NCI-H524 (cell line): Measurements from ENCODE around the gene MSMO1.

Experiments
- DNase-seq, 2 experiments: peaks; one replicate each; lab custom pipeline; 2025; lab: John Stamatoyannopoulos, UW

The MSMO1 gene

DNA sequence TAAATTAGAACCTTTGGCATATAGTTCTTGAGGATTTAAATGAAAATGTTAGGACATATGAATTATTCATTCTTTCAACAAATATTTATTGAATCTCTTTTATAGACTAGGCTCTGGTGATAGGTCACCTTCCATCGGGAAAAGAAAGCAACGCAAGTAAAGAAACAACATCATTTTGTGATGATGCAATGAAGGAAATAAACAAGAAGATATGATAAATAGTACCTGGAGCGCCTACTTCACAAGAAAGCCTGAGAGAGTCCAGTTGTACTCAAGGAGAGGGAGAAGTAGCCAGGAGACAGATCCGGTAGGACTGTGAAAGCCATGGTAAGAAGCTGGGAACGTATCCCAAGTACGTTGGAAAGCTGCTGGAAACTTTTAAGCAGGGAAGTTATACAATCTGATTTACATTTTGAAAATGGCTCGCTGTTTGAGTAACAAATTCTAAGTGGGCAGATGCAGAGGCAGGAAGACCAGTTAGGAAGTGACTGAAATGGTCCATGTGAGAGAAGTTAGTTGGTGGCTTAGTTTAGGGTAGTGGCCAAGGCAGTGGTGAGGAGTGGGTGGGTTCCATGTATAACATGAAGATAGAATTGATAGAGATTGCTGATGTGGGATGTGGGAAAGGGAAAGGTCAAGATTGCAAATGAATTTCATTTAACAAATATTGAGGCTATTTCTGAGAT is 33.7 kb downstream of the MSMO1 start:
- DNase-seq = no peak

DNA sequence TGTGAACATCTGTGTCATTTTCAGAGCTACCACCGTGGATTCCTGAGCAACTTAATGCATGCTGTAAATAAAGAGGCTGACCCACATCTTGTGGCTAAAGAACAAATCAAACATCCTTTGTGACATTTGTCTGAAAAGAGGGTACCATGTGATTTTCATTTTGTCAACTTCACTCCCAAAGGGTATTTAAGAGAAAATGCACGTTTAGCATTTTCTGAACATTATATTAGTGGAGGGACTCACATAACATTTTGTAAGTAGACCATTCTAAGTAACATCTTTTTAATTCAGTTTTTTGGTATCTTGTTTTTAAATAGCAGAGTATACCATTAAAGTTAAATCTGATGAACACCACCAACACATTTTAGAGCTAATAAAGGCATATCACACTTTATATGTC is 34.3 kb downstream of the MSMO1 start:
- no peak for DNase-seq

DNA sequence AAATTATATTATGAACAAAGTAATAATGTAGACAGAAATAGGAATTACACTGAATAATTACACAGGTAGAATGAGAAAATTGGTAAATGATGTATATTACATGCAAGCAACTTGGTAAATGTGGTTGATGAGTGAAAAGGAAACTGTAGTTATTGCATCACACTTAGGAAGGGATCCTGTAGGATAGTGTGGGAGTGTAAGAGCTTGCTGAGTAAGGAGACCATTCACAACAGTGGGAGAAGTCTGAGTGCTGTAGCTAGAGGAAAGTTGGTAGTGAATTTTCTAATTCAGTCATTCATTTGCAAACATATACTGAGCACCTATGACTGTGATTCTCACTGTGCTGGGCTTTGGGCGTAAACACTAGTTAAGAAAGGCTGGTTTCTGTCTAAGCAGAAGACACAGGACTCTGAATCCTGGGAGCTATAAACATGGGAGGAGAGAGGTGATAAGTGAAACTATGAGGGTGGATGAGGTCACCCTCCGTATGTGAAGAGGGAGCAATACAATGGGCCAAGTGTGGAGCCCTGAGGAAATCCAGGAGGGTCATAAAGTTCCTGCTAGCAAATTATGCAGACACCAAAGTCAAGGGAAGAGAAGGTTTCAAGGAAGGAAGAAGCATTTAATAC is 37.1 kb downstream of the MSMO1 start:
- DNase-seq = no peak

DNA sequence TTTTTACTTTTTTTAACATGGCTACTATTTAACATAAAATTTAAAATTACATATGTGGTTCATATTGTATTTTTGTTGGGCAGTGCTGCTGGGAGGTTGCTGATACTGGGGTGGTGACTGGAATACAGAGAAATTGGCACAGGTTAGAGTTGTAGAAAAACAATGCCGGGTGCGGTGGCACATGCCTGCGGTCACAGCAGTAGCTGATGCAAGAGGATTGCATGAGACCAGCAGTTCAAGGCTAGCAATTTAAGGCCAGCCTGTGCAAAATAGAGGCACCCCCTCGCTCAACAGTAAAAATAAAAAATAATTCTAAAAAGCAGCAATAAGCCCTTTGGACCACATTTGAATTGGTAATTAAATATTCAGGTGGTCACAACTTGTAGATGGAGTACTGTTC is 39.6 kb downstream of the MSMO1 start:
- no peak for DNase-seq

DNA sequence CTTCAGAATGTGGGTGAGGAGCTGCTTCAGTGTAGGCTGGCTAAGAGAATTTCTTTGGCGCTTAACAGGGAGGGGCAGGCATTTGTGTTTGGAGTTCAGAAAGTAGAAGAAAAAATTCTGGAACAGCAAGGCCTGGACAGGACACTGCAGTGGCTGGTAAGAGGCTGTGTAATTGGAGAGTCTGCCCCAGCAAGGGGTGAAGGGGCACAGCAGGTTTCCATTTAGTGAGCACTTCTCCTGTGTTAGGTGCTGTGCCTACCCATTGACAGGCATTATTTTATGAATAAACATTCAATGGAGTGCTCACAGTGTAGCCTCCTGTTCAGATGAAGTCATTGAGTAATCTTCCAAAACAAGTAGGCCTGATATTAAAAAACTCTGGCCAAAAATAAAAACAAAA is 40.6 kb downstream of the MSMO1 start:
- no peak for DNase-seq

DNA sequence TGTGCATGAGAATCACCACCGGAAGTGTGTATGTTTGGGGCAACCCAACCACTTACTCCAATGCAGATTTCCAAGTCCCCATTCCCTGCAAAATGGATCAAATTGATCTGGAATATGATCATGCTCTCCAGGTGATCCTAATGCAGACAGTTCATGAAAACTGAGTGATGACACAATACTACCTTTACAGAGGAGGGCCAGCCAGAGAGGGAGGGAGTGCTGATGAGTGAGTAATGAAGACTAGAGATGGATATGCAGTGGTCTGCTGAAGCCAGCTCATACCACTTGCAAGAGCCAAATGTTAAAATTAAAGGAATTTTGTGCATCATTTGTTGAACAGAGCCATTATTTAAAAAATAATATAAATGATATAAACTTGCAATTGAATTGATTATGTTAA is 41.1 kb downstream of the MSMO1 start:
- DNase-seq = no peak

DNA sequence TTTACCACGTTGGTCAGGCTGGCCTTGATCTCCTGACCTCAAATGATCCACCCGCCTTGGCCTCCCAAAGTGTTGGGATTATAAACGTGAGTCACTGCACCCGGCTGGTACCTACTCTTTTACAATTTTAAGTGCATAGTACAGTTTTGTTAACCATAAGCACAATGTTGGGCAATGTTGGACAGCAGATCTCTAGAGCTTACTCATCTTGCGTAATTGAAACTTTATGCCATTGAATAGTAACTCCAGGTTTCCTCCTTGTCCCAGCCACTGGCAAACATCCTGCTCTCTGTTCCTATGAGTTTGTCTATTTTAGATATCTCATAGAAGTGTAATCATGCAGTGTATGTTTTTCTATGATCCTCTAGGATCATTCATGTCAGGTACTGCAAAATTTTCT is 42.1 kb downstream of the MSMO1 start:
- no peak for DNase-seq

DNA sequence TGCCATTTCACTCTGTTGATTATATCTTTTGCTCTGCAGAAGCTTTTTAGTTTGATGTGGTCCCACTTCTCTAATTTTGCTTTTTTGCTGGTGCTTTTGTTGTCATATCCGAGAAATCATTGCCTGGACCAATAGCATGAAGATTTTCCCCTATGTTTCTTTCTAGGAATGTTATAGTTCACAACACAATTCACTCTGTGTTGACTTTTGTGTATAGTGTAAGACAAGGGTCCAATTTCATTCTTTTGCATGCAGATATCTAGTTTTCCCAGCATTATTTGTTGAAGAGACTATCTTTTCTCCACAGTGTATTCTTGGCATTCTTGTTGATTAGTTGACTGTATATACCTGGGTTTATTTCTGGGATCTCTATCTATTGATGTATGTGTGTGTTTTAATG is 43.1 kb downstream of the MSMO1 start:
- no peak for DNase-seq

DNA sequence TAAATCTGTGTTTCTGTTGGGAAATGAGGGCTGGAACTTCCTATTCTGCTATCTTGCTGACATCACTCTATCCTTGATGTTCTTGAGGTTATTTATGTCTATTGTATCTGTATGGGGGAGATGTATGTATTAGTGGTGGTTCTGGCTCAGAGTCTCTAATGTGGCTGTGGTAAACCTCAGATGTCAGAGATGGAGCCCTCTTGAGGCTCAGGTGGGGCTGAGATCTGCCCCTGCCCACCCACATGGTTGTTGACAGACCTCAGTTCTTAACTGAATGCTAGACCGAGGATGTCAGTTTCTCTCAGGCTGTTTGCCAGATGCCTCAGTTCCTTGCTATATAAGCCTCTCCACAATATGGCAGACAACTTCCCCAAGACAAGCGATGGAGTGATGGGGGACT is 48.0 kb downstream of the MSMO1 start:
- no peak for DNase-seq

DNA sequence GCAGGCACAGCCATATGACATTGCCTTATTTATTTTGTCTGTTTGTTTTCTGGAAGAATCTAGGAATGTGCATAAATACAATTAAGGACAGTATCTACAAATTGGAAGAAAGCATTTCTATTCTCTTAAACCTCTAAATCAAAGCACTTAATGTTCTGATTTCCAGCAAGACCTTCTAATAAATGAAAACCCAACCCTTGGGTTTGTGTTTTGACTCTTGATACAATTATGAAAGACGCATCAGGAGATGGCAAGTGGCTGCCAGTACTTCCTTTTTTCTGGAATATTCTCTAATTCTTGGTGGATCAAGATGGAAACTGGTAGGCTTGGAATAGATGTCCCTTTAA is 50.9 kb downstream of the MSMO1 start:
- no peak for DNase-seq

DNA sequence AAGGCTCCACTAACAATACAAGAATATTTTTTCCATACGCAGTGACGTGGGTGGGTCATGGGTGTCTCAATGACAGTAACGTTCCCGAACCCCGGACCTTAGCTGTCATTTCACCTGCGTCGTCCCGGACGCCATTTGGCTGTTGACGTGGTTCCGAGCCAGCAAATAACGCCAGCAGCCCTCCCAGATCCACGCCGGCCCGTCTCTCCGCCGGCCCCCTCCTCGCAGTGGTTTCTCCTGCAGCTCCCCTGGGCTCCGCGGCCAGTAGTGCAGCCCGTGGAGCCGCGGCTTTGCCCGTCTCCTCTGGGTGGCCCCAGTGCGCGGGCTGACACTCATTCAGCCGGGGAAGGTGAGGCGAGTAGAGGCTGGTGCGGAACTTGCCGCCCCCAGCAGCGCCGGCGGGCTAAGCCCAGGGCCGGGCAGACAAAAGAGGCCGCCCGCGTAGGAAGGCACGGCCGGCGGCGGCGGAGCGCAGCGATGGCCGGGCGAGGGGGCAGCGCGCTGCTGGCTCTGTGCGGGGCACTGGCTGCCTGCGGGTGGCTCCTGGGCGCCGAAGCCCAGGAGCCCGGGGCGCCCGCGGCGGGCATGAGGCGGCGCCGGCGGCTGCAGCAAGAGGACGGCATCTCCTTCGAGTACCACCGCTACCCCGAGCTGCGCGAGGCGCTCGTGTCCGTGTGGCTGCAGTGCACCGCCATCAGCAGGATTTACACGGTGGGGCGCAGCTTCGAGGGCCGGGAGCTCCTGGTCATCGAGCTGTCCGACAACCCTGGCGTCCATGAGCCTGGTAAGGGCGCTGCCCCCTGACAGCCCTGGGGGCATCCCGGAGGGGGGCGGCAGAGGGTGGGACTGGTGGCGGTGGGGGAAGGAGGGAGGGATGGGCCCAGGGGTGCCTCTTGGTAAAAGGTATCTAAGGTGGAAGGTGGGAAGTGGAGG is 51.5 kb downstream of the MSMO1 start, which contains the start of gene CPE:
TSS of gene CPE (plus strand) at position 264 of the 933 bp plus-strand sequence. CDS start at position 478, 214 bp downstream.
- peak; percentile 75 to 79 for DNase-seq

DNA sequence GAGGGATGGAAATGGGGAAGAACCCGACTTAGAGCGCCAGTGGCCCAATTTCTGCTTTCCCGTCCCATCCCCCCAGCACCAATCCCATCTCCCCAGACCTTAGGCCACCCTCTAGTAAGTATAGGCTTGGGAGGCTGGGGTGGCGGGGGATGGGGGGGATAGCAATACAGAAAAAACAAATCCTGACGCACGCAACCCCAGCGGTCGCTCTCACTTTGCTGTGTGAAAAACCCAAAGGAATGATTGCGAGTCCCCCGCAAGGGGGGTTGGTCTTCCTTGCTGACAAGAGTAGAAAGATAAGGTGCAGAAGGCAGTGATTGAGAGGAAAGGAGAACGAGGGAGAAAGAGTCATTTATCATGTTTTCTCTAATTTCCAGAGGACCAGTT is 52.2 kb downstream of the MSMO1 start:
- DNase-seq = peak; percentile 38 to 48

DNA sequence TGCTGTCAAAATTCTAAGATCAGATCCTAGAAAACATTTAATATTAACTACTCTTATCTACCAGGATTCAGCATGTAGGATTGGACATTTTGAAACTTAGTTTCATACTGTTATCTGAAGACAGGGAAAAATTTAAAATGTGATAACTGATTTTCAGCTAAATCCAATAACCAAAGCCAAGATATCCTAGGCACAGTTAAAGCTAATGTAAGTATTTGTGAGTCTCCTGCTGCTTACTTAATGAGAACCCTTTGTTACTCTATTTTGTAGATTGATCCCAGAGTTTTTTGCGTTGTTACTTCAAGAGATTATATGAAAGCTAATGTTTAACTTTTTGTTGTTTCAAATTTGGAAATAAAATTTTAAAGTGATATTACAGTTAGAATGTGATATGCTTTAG is 53.3 kb downstream of the MSMO1 start:
- DNase-seq = no peak

DNA sequence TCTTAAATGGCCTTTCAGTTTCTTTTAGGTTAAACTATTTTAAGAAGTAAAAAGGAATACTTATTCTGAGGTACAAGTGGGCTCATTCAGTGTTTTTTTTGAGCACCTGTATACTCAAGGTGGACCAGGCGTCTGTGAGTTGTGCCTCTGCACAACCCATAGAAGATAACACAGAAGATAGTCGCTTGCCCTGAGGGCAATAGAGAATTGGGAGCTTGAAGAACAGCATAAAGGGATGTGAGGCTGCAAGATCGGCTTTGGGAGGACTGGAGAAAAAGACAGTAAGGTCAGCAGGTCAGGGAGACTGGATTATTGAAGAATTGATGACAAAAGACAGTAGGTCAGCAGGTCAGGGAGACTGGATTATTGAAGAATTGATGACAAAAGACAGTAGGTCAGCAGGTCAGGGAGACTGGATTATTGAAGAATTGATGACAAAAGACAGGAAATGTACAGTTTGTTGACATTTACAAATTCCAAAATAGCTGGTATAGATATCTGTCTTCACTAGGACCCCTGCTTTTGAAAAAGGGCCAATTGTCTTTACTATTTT is 54.4 kb downstream of the MSMO1 start:
- DNase-seq = no peak

DNA sequence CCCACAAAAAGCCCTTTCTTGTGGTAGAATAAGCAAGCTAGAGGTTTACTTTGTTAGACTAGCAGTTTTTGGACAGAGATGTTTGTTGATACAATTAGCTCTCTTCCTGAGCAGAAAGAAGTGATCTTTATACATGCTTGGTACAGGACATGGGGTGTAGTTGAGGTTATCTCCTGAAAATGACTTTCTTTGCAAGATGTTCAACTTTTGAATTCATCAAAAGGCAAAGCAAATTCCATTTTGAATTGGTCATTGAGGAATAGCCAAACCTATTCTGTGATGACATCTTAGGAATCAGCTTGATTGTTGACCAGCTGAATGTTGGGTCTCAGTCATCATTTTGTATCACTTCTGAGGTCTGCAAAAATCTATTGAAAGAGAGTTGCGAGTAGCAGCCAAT is 55.2 kb downstream of the MSMO1 start:
- DNase-seq = no peak

DNA sequence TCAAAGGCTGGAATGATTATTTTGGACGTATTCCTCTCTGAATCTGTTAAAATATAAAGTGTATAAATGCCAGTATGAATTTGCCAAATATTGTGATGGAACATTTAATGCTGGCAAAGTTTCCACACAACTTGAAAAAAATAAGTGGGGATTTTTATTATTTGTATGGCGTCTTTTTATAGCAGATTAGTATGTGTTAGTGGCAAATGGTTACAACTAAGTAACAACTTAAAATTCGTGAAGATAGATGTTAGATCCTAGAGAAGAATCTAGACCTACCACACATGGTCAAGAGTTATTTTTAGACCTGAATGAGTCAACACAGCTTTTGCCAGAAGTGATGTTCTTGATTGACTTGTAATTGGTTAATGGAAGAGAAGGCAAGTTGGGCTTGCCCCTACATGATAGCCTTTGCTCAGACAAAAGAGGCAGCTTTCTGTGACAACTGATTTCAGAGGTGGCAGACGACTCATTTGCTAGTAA is 56.2 kb downstream of the MSMO1 start:
- peak in 1 of 2 experiments; percentile 28 for DNase-seq

DNA sequence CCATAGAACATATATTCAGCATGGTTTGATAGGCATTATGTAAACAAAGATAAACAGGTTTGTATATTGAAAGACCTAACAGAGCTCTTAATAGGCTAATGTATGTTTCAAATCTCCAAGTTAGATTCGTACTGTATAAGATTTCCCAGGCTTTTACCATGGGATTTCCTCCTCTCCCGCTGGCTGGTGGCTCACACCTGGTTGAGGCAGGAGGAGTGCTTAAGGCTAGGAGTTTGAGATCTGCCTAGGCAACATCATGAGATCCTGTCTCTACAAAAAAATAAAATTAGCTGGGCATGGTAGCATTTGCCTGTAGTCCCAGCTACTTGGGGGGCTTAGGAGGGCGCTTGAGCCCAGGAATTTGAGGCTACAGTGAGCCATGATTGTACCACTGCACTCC is 56.7 kb downstream of the MSMO1 start:
- peak in 1 of 2 experiments; percentile 23 for DNase-seq

DNA sequence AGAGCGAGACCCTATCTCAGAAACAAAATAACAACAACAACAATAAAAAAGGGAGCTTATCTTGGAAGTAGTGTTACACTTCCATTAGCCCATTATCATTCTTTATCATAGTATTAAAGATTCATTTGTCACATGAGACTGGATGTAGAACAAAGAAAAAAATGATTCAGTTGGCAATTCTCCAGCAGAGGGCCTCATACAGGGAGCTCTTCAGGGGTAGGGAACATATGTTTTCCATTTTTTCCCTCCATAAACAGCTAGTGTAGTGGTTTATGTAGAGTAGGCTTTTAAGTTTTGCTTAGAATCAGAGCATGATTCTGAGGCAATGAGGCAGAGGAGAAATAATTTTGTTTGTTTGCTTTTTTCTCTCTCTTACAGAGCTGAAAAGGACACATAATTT is 57.1 kb downstream of the MSMO1 start:
- peak; percentile 69 to 75 for DNase-seq

DNA sequence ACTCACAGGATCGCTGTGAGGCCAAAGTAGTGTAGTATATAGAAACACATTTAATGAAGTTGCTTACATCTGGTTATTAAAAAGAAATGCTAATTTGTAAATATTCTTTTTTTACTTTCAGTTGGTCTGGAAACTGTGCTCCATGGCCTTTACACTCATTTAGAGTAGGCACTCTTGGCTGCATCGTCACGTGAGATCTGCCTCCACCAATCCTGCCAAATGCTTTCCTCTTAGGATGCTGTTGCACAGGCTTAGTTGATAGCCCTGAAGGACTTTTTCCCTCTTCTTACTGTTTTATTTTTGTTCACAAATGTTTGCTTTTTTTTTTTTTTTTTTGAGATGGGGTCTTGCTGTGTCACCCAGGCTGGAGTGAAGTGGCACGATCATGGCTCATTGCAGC is 57.7 kb downstream of the MSMO1 start:
- peak in 1 of 2 experiments; percentile 26 for DNase-seq

DNA sequence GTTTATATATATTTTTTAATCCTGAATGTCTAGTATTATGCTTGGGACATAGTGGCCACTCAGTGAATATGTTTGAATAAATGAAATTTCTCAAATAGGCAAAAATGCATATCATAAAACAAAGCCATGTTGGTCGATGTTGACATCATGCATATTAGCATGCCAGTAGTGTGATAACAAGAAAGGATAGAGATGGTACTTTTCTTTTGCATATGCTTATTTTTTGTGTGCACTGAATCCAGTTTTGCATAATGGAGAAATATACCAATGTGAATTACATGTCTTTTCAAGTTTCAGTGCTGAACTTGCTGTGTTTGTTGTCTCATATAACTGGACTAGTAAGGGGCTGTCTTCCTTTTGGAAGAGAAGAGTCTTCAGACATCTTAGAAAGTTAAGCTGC is 58.9 kb downstream of the MSMO1 start:
- DNase-seq = no peak

DNA sequence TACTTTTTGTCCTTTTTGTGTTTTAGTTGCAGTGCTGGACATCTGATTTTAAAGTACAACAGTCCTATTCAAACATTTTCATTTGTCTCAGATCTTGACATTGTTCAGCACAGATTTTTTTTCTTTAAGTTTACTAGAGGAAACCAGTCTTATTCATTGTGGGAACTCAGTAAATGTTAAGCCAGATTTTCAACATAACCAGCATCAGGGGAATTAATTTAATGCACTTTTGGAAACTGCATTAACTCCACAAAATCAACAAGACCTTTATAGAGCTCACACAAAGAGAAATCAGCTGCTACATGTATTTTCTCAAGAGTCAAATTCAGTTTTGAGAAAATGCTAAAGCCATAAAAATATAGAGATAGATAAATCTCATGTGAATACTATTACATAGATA is 61.3 kb downstream of the MSMO1 start:
- no peak for DNase-seq
